ENCODE data around the gene ADAMTS14.

DNA sequence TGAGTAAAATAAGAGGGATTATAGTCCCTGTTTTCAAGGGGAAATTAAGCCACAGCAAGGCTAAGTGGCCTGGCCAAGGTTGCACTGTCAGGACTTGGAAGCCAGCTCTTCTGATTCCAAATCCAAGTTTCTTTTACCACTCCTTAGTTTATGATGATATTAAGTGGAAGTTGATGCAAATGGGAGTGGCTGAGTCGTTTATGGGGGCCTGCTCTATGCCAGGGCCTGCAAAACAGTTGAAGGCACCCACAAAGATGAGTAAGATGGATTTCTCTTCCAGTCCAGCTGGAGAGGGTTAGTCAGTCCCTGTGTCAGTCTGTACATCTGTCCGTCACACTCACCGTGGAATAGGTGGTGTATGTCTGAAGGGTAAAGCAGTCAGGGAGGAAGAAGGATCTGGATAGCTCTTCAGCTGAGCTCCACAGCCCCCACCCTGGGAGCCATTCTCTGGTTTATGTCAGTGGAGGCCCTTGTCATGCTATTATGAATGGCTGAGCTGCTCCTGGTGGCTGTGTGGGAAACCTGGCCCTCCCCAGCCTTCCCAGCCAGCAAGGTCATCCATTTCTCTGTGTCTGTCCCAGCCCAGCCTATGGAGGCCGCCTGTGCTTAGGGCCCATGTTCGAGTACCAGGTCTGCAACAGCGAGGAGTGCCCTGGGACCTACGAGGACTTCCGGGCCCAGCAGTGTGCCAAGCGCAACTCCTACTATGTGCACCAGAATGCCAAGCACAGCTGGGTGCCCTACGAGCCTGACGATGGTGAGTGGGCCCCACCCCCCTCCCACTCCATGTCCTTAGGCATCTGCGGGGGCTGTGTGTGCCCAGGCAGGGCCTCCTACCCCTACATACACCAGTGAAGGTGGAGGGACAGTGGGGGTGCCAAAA is 68.3 kb downstream of the ADAMTS14 start:
- no peak for TF ChIP-seq TARDBP (IDR thresholded peaks at IDR 0.05)
- no peak for TF ChIP-seq FOXA1 (IDR thresholded peaks at IDR 0.05)
- no peak for TF ChIP-seq SP1 (IDR thresholded peaks at IDR 0.05)
- no peak for TF ChIP-seq CTBP1 (IDR thresholded peaks at IDR 0.05; ENCODE audit: borderline replicate concordance)

Measured in HEK293T (cell line).